Cortex of kidney (tissue), 1 donor: ENCODE data around the gene OR6Q1.

Experiments used
- DNase-seq: peaks from one replicate; lab custom pipeline; 2025; lab: John Stamatoyannopoulos, UW

The OR6Q1 gene

GRCh38 chr11:58058276-58059006 is 27.7 kb downstream of the OR6Q1 start:
- DNase-seq = no peak

GRCh38 chr11:58059007-58059350 is 28.2 kb downstream of the OR6Q1 start:
- DNase-seq = no peak

GRCh38 chr11:58060535-58060934 is 29.8 kb downstream of the OR6Q1 start:
- DNase-seq = no peak

- DNase-seq = no peak
Measured at GRCh38 chr11:58060939-58061672, 30.4 kb downstream of the OR6Q1 start.

- DNase-seq = no peak
Measured at GRCh38 chr11:58061813-58062212, 31.1 kb downstream of the OR6Q1 start.

GRCh38 chr11:58067685-58068084 is 36.9 kb downstream of the OR6Q1 start:
- DNase-seq = no peak

- no peak for DNase-seq
Measured at GRCh38 chr11:58068655-58069054, 37.9 kb downstream of the OR6Q1 start.

- no peak for DNase-seq
Measured at GRCh38 chr11:58070585-58070984, 39.8 kb downstream of the OR6Q1 start.

GRCh38 chr11:58075781-58076180 is 45.0 kb downstream of the OR6Q1 start:
- no peak for DNase-seq
